ENCODE results near the gene EEPD1.
"Not testable (repeated sequence)": the region's sequence is repeated elsewhere in the genome, so short reads cannot be mapped to it uniquely, and the experiment has no call there.

The EEPD1 gene

DNA sequence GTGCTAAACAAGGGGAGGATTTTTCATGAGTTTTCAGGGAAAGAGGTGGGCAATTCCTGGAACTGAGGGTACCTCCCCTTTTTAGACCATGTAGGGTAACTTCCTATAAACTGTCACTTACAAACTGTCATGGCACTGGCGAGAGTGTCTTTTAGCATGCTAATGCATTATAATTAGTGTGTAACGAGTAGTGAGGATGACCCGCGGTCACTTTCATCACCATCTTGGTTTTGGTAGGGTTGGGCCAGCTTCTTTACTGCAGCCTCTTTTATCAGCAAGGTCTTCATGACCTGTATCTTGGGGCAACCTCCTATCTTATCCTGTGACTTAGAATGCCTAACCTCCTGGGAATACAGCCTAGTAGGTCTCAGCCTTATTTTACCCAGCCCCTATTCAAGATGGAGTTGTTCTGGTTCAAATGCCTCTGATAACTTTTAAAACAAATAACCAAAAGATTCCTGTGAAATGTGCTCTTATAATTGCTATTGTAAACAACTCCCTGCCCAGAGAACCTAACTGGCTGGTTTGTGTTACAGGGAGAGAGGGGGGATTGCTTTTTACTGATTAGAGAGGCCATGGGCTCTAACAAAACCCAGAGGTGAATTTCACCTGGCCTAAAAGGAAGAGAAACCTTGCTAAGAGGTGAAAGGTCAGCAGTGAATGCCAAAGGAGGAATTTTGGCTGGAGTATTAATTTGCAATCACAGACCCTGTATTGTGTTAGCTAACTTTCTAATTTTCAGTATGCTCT lies 64.3 kb downstream of the EEPD1 start:
- no peak for DNase-seq (ENCODE audit: low spot score)

DNA sequence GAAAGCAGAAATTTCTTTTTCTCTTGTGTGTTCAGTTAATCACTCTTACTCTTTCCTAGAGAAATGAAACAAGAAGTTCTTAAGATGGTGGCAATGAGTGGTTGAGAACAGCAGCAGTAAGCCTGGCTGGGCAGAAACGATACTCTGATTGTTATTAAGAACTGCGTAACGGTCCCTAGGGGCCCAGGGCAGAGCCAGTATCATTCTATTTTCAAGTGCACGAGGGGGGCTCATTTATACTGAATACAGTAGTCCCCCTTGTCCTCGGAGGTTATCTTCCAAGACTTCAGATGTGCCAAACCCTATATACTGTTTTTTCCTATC lies 64.9 kb downstream of the EEPD1 start:
- DNase-seq (ENCODE audit: low spot score): no peak

DNA sequence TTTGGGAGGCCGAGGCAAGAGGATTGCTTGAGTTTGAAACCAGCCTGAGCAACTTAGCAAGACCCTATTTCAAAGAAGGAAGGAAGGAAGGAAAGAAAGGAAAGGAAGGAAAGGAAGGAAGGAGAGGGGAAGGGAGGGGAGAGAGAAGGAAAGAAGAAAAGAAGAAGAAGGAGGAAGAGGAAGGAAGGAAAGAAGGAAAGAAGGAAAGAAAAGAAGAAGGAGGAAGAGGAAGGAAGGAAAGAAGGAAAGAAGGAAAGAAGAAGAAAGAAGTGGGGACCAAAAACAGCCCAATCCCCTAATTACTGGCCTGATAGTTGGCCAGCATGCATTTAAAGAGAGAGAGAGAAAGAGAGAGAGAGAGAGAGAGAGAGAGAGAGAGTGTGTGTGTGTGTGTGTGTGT lies 66.4 kb downstream of the EEPD1 start:
- no peak for DNase-seq (ENCODE audit: low spot score)

DNA sequence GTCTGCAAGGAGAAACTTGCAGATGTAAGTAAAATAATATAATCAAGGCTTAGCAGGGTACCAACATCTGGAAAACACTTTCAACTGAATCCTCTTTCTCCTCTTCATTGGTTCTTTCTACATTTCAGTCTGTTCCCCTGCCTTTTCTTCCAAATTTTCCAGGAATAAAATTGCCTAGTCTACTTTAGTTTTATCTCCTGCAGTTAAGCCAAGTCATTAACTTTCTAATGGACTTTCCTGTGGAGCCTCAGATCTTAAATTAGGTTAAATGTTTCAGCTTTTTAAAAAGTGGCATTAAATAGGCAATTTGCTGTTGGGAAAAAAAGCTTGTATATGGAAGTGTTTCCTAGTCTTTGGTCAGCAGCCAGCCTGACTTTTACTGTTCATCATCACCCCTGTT lies 70.8 kb downstream of the EEPD1 start:
- DNase-seq (ENCODE audit: low spot score): no peak

DNA sequence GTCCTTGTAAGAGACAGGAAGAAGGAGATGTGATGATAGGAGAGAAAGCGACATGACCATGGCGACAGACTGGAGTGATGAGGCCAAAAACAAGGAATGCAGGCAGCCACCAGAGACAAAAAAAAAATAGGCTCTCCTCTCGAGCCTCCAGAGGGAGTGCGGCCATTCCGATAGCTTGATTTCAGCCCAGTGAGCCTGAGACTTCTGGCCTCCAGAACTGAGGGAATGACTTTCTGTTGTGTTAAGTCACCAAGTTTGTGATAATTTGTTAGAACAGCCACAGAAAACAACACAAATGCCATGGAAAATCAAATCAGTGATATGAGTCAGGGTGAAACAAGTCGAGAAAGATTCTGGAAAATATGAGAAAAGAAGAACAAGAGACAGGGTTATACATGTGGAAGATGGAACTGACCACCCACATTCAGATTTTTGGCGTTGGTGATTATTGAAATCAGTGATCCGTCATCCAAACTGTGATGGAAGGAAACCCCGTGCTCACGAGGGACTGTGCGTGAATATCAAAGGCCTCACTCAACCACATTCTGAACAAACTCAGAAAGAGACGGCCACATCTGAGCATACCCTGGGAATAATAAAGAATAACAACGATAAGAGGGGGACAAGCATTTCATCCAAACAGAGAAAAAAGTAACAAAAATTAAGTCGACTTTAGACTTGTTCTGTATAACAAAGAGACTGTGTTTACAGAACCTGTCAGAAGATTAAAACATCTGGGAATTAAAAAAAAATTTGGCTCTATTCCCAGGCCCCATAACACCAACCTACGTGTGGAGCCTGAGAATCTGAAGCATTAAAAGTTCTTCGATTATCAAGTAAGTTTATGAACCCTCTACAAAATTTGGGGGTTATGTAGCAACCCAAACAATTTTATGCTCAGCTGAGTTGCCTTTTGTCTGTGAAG lies 72.1 kb downstream of the EEPD1 start:
- DNase-seq (ENCODE audit: low spot score): no peak

DNA sequence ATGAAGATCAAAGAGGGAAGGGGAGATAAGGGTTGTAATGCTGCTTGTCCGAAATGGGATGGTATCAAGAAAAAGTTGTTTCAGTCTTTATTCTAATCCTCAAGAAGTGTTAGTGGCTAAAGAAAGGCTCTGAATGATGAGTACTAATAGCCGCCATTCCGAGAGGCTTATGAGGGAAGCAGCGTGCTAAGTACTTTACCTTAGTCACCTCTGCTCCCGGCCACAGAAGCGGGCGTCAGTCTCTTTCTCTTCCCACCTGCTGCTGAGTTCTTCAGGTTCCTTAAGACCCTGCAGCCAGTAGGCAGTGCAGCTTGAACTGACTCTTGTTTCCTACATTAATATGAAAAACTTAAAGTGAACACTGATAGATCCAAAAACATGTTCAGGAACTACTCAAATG lies 73.1 kb downstream of the EEPD1 start:
- no peak for DNase-seq (ENCODE audit: low spot score)

DNA sequence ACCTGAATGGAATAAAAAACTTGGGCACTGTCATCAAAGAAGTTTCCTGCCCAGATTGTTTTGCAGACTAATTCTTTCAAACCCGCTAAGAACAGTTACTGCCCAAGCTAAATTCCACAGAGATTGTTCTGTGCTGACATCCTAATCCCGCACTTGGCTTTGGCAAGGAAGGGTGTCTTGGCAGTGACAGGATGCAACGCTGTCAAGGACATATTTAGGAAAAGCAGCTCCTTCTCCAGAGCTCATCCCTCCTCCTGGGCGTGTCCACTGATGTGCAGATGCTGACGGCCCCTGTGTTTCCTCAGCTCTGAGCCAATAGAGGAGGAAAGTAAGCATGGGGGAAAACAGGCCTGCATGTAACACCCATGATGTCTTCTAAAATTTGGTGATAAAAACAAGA lies 74.2 kb downstream of the EEPD1 start:
- DNase-seq (ENCODE audit: low spot score): no peak

DNA sequence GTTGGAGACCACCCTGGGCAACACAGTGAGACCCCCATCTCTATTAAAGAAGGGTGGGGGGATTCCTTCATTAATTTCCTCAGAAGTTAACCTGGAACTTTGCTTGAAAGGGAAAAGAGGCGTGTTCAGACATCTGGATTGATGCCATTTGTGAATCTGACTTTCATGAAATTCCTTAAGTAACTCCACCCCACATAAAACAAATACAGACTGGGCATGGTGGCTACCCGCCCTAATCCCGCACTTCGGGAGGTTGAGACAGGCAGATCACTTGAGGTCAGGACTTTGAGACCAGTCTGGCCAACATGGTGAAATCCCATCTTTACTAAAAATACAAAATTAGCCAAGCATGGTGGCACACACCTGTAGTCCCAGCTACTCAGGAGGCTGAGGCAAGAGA lies 75.0 kb downstream of the EEPD1 start:
- DNase-seq (ENCODE audit: low spot score): no peak

DNA sequence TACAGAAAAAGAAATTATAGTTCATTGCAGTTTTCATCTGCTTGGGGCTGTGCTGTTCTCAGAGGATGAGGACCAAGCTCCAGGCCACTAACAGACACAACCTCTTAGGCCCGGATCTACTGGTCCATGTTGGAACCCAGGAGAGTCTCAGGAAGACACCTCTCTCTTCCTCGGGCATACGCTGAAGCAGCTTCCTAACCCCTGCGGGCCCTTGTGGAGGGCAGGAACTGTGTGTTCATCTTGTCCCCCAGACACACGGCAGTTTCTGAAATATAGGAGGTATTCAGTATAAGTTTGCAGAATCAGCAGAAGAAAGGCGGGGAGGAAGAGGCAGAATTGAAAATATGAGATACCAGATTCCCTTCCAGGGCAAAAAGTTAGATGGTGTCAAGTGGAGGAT lies 78.4 kb downstream of the EEPD1 start:
- DNase-seq (ENCODE audit: low spot score): no peak

DNA sequence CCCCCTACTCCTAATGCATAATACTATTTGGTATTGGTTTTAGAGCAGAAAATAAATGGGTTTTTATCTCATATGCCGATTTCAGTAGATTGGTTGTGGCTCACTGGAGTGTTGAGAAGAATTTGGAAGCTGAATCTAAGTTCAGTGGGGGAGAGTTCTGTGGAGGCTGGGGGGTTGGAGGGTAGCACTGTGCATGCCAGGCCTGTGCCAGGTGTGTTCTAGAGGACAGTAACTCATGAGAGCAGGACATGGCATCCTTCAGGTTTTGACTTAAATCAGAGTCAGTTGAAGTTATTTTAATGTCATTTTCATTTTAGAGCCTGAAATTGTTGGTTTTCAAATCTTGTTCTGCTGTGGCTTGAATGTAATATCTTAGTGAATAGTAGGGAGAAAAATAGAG lies 79.5 kb downstream of the EEPD1 start:
- no peak for DNase-seq (ENCODE audit: low spot score)

DNA sequence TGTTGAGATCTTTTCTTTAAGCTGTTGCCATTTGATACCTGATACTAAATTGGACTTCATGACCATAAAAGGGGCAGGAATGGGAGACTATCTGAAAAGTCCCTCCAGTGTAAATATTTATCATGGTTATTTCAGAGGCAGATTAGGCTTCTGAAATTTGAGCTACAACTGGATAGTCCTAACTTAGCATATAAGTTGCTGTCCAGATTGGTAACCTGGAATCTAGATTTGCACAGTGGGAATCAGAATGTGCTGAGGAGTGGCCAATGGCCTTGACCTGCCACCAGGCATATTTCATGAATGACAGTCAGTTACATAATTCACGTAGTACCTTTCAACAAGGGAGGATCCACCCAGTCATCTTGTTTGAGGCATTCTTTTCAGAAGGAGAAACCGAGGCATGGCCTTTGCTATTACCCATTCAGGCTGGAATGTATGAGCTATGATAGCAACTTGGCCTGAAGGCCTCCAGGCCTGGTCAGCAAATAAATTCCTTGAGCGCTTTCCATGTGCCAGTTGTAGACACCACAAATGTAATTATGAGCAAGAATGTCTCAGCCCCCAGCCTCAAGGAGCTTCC lies 80.0 kb downstream of the EEPD1 start:
- no peak for DNase-seq (ENCODE audit: low spot score)

DNA sequence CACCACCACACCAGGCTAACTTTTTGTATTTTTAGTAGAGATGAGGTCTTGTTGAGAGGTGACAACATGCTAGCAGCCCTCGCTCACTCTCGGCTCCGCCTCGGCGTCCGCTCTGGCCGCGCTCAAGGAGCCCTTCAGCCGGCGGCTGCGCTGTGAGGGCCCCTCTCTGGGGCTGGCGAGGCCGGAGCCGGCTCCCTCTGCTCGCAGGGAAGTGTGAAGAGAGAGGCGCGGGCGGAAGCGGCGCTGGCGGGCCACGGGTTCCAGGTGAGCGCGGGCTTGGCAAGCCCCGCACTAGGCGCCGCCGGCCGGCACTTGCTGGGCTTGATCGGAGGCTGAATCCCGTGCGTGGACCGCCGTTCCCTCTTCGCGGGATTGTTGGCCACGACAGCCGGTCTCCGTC lies 83.0 kb downstream of the EEPD1 start:
- no peak for DNase-seq (ENCODE audit: low spot score)

DNA sequence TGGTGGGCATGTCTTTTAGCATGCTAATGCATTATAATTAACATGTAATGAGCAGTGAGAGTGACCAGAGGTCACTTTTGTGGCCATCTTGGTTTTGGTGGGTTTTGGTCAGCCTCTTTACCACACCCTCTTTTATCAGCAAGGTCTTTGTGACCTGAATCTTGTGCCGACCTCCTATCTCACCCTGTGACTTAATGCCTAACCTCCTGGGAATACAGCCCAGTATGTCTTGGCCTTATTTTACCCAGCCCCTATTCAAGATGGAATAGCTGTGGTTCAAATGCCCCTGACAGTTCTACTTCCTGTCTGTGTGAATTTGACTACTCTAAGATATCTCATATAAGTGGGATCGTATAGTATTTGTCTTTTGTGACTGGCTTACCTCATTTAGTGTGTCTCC lies 85.1 kb downstream of the EEPD1 start:
- no peak for DNase-seq (ENCODE audit: low spot score)

DNA sequence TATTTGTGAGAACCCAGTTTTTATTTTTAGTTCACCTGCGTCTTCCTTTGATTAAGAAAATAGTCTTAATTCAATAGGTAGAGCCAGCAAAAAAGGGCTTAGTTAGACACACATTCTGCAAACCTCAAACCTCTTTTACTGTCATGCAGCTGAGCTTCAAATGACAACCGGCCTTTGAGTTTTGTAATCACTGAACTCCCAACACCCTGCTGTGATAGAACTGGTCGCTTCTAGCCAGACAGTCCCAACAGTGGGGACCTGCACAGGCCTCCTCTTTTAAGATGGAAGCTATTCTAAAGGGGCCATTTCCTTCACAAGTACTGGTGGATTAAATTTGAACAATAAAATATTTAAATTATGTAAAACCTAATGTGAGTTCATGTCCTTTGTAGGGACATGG lies 90.3 kb downstream of the EEPD1 start:
- not testable (repeated sequence) for DNase-seq (ENCODE audit: low spot score)

DNA sequence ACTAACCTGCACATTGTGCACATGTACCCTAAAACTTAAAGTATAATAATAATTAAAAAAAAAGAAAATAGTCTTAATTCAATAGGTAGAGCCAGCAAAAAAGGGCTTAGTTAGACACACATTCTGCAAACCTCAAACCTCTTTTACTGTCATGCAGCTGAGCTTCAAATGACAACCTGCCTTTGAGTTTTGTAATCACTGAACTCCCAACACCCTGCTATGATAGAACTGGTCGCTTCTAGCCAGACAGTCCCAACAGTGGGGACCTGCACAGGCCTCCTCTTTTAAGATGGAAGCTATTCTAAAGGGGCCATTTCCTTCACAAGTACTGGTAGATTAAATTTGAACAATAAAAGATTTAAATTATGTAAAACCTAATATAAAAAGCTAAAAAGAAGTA lies 90.9 kb downstream of the EEPD1 start:
- DNase-seq (ENCODE audit: low spot score): not testable (repeated sequence)

DNA sequence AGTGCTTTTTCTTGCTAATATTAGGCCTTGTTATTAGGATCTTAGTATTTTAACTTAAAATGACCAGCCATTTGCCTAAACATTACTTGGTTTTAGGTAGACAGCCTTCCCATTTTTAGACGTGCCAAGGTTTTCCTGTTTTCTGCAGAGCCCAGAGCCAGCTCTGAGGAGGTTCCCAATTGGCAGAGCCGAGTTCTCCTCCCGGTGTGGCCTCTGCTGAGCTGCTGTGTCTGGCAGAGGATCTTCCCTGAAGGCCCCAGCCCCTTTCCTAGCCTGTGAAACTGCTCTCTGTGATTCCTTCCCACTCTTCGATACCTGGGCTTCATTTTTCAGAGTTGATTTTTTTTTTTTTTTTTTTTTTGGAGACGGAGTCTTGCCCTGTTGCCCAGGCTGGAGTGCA lies 91.4 kb downstream of the EEPD1 start:
- DNase-seq (ENCODE audit: low spot score): no peak

DNA sequence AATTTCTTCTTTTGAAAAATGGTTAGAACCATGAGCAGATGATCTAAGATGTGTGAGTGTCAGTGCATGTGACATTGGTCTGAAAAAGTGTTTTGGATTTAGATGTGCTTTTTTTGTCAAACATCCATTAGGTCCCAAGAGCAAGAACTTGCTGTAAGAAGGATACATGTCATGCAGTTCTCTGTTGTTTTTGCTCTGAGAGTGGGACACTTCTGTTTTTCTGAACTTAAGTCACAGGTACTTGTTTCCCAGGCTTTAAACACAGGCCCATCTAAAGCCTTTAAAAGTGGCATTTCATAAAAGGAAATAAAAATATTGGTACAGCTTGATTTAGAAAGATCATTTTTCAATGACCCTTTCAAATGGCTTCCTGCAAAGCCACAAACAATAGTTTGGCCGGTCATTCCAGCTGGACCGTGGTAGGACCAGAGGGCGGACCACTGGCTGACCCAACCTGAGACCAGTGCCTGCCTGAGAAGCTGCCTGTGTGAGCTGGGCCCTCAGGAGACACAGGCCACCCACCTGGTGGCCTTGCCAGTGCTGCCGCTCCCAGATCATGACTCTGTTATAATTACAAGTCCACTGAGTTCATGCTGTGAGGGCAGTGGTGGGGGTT lies 92.7 kb downstream of the EEPD1 start:
- DNase-seq (ENCODE audit: low spot score): no peak

DNA sequence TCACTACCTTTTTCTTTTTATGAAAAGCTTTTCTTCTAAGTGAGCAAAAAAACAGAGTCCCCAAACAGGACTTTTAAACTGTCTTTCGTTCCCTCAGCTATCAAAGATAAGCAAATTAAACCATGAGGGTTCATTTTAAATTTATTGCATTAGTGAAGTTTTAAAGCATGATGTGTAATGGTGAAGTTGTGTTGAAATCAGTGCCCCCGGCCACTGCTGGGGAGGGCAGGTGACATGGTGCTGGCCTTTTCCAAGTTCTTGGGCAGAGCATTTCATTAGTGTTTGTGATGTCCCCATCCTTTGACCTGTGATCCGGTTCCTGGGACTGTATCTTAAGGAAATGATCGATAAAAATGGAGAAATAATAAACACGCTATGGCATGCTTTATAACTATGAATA lies 96.0 kb downstream of the EEPD1 start:
- no peak for DNase-seq (ENCODE audit: low spot score)

DNA sequence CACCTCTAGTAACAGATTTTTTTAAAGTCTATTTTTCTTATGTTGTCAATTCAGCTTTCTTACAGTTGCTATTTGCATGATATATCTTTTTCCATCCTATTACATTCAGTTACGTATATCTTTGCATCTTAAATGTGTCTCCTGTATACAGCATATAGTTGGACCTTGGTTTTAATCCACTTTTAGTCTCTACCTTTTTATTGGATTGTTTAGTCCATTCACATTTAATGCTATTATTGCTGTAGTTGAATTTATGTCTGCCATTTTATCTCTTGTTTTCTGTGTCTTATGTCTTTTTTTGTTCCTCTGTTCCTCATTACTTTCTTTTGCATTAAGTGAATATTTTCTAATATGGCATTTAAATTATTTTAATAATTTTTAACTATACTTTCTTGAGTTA lies 100.6 kb downstream of the EEPD1 start:
- DNase-seq (ENCODE audit: low spot score): no peak

DNA sequence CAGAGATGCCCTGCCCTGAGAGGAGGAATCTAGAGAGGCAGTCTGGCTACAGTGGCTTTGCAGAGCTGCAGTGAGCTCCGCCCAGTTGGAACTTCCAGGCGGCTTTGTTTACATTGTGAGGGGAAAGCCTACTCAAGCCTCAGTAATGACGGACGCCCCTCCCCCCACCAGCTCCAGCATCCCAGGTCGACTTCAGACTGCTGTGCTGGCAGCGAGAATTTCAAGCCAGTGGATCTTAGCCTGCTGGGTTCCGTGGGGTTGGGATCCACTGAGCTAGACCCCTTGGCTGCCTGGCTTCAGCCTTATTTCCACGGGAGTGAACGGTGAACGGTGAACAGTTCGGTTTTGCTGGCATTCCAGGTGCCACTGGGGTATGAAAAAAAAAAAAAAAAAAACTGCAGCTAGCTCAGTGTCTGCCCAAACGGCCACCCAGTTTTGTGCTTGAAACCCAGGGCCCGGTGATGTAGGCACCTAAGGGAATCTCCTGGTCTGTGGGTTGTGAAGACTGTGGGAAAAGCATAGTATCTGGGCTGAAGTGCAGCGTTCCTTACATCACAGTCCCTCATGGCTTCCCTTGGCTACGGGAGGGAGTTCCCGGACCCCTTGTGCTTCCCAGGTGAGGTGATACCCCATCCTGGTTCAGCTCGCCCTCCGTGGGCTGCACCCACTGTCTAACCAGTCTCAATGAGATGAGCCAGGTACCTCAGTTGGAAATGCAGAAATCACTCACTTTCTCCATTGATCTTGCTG lies 105.6 kb downstream of the EEPD1 start:
- DNase-seq (ENCODE audit: low spot score): not testable (repeated sequence)

DNA sequence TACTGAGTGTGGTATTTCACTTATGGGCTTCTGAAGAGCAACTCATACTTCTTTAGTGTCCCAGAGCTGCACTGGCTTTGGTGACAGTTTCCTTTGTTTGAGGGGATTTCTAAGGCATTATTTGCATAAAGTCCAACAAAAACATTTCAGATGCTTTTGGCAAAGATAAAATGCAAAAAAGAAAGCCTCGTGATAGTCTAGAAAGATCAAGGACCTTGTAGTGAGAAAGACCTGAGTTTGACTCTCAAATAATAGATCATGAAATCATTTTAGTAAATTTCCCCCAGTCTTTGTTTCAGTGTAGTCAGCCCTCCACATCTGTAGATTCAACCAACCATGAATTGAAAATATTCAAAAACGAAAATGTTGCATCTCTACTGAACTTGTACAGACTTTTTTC lies 107.4 kb downstream of the EEPD1 start:
- DNase-seq (ENCODE audit: low spot score): no peak

All from hematopoietic multipotent progenitor cell treated with erythropoietin and hydrocortisone succinate and interleukin-3 and kit ligand, for 17 days (in vitro differentiated cells).